IPS-15b (cell line): Measurements from ENCODE around the gene SHMT2.

ENCODE experiments used
- H3K27me3 ChIP-seq: one replicate; pipeline ENCODE4 v1.6.1; 2013; ENCODE audit warnings: low read length; ENCODE audit not compliant: control insufficient read depth, insufficient read depth
- H3K36me3 ChIP-seq: one replicate; pipeline ENCODE4 v1.6.1; 2013; ENCODE audit warnings: low read length; ENCODE audit not compliant: control insufficient read depth, insufficient read depth
- H3K4me1 ChIP-seq: one replicate; pipeline ENCODE4 v1.6.1; 2013; ENCODE audit warnings: mild to moderate bottlenecking, low read length; ENCODE audit not compliant: control insufficient read depth, insufficient read depth
- H3K4me3 ChIP-seq: one replicate; pipeline ENCODE4 v1.5.1; 2013; ENCODE audit warnings: low read depth, low read length
- H3K9ac ChIP-seq: one replicate; pipeline ENCODE4 v1.6.1; 2013; ENCODE audit warnings: low read depth, mild to moderate bottlenecking, low read length
- H3K9me3 ChIP-seq: one replicate; pipeline ENCODE4 v1.6.1; 2013; ENCODE audit warnings: mild to moderate bottlenecking, low read length; ENCODE audit not compliant: control insufficient read depth, insufficient read depth

SHMT2 gene

DNA sequence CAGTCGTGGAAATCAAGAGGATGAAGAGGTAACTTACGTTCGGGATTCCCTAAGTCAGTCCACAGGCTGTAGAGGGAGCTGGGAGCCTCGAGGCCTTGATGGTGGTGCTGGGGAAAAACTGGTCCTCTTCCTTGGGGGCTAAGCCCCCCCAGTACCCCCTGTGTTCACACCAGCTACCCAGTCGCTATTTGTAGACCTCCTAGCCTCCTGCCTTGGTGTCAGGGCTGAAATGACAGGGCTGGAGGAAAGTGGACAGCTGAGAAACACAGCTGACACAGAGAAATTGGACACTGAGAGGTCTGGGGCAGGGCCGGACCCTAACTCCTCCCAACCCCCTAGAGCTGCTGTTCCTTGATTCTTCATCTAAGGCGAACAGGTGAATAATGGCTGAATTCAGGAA, 21.4 kb downstream of the SHMT2 start, which contains the start of gene STAC3:
STAC3 (minus strand) TSS at position 232 of the 400 bp plus-strand sequence. CDS start 1,551 bp downstream, outside the sequence.
- no peak within 1 kb of the TSS for H3K9ac ChIP-seq
- no peaks in the 10 kb centered on the region for H3K27me3 ChIP-seq
- peaks cover 28% of the 10 kb centered on the region for H3K4me1 ChIP-seq
- peaks cover 7% of the 10 kb centered on the region for H3K36me3 ChIP-seq
- no peak within 1 kb of the TSS for H3K4me3 ChIP-seq
- no peaks in the 10 kb centered on the region for H3K9me3 ChIP-seq

- H3K36me3 ChIP-seq: peaks cover 18% of the 10 kb centered on the region
- no peaks in the 10 kb centered on the region for H3K27me3 ChIP-seq
- no peak overlapping the region for H3K9ac ChIP-seq
- H3K4me1 ChIP-seq: peaks cover 9% of the 10 kb centered on the region
- no peak overlapping the region for H3K4me3 ChIP-seq
- H3K9me3 ChIP-seq: no peaks in the 10 kb centered on the region
These were observed 25.2 kb downstream of the SHMT2 start for GRCh38 chr12:57254506-57255280.

- Histone ChIP-seq H3K9me3 (no peaks in the 10 kb centered on the region), H3K36me3 (peaks cover 18% of the 10 kb centered on the region), H3K4me1 (peaks cover 2% of the 10 kb centered on the region), H3K27me3 (no peaks in the 10 kb centered on the region), H3K9ac (no peak overlapping the region), H3K4me3 (no peak overlapping the region)
These were observed 26.4 kb downstream of the SHMT2 start for GRCh38 chr12:57255916-57256315.

GRCh38 chr12:57258977-57259970, 29.8 kb downstream of the SHMT2 start:
- Histone ChIP-seq H3K27me3 (no peaks in the 10 kb centered on the region), H3K4me1 (peaks cover 3% of the 10 kb centered on the region), H3K9ac (no peak overlapping the region), H3K9me3 (no peaks in the 10 kb centered on the region), H3K4me3 (no peak overlapping the region), H3K36me3 (peaks cover 18% of the 10 kb centered on the region)

GRCh38 chr12:57260366-57260765, 30.9 kb downstream of the SHMT2 start:
- no peaks in the 10 kb centered on the region for H3K27me3 ChIP-seq
- peaks cover 3% of the 10 kb centered on the region for H3K4me1 ChIP-seq
- H3K36me3 ChIP-seq: peaks cover 18% of the 10 kb centered on the region
- H3K9ac ChIP-seq: no peak overlapping the region
- no peak overlapping the region for H3K4me3 ChIP-seq
- no peaks in the 10 kb centered on the region for H3K9me3 ChIP-seq

DNA sequence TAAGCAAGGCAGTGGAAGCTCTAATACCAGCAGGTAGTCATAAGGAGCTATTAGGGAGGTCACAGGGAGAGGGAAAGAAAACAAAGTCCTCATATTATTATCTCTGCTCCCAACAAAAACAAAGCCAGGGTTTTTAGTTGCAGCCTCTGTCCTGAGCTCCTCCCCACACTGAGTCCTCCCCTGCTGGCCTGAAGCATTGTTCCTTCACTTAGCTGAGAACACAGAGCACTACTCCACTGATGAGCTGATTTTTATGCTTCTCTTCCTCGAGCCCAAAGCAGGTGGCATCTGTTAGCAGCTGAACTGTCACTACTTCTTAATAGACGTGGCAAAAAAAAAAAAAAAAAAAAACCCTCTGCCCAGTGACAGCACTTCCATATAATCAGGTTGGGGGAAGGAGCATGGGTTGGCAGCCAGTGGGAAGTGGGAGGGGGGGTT, 31.9 kb downstream of the SHMT2 start:
- H3K9ac ChIP-seq: no peak overlapping the region
- H3K4me3 ChIP-seq: no peak overlapping the region
- H3K27me3 ChIP-seq: no peaks in the 10 kb centered on the region
- peaks cover 7% of the 10 kb centered on the region for H3K36me3 ChIP-seq
- peaks cover 3% of the 10 kb centered on the region for H3K4me1 ChIP-seq
- no peaks in the 10 kb centered on the region for H3K9me3 ChIP-seq

- H3K9me3 ChIP-seq: no peaks in the 10 kb centered on the region
- peaks cover 3% of the 10 kb centered on the region for H3K4me1 ChIP-seq
- no peak overlapping the region for H3K9ac ChIP-seq
- H3K27me3 ChIP-seq: no peaks in the 10 kb centered on the region
- no peak overlapping the region for H3K4me3 ChIP-seq
- peaks cover 7% of the 10 kb centered on the region for H3K36me3 ChIP-seq
These were observed 32.8 kb downstream of the SHMT2 start for GRCh38 chr12:57262126-57262822.

DNA sequence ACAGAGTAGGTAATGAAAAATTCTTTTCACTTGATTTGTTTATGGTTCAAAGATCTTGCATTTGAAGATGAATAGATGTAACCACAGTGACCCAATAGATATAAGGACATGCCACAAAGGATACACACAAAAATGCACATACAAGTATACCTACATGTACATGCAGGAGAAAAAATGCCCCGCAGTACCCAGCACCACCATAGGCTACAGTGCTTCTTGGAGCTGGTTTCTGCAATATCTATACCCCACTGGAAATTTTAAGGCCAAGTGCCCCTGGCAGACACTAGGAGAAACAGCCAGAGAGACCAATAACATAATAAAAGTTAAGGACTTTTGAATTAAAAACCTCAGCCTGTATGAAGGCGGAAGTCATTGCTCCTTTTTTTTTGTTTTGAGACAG, 33.6 kb downstream of the SHMT2 start:
- no peak overlapping the region for H3K9ac ChIP-seq
- peaks cover 3% of the 10 kb centered on the region for H3K4me1 ChIP-seq
- H3K36me3 ChIP-seq: peaks cover 9% of the 10 kb centered on the region
- H3K9me3 ChIP-seq: no peaks in the 10 kb centered on the region
- no peaks in the 10 kb centered on the region for H3K27me3 ChIP-seq
- H3K4me3 ChIP-seq: no peak overlapping the region

DNA sequence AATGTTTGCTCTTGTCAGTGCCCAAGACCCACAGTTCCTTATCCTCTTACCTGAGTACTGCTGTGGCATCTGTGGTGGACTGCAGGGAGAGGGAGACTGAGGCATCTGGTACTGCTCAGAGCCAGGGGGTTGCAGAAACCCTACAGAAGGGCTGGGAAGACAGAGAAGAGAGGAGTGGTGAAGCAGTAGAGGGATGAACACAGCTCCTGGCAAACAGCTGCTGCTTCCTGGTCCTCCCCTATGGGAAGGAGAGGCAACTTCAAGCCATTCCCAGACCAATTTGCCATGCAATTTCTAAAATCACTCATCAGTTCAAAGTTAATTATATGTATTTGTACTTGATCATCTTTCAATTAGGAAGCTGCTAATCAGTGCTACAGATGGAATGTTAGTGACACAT, 37.2 kb downstream of the SHMT2 start:
- peaks cover 2% of the 10 kb centered on the region for H3K4me1 ChIP-seq

DNA sequence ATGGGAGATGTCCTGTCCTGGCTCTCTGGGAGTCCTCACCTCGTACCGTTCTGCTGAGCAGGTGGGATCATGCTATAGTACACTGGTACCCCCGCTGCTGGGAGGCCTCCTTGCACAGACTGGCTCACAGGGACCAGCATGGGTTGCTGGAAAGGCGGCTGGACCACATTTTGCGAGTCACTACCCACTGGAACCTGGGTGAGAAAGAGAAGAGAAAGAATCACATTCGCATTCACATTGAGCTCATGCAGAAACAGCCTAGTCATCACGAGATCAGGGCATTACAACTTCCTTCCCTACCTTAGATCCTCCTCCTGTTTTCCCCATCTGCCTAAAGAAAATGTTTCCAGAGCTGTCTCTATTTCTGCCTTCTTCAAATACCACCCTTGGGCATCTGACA, 38.8 kb downstream of the SHMT2 start:
- H3K36me3 ChIP-seq: peaks cover 4% of the 10 kb centered on the region

More for the DNA sequence above, 37.2 kb downstream of the SHMT2 start:
- Histone ChIP-seq H3K9ac (no peak overlapping the region), H3K9me3 (no peaks in the 10 kb centered on the region), H3K36me3 (peaks cover 4% of the 10 kb centered on the region), H3K27me3 (no peaks in the 10 kb centered on the region), H3K4me3 (no peak overlapping the region)

DNA sequence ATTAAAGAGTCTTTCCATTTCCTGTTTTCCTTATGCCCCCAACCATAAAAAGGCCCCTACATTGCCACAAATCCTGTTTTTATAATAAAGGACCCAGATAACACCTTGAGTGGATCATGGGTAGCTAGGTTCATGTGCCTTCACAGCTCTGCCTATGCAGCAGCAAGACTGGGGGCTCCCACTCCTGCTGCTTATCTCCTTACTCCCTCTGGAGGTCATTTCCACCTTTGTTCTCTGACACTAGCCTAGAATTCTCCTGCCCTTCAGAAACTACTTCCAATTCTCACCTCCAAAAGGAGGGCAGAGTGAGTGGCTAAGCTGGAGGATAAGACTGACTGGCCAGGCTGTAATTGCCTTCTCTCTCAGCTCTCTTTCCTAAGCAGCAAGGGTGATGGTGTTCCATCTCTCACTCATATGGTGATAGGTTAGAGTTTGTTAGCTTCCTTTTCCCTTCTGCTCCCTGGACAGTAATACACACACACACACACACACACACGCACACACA, 41.5 kb downstream of the SHMT2 start:
- no peaks in the 10 kb centered on the region for H3K27me3 ChIP-seq
- peaks cover 3% of the 10 kb centered on the region for H3K4me1 ChIP-seq
- no peaks in the 10 kb centered on the region for H3K9me3 ChIP-seq
- no peak overlapping the region for H3K9ac ChIP-seq
- no peak overlapping the region for H3K4me3 ChIP-seq
- H3K36me3 ChIP-seq: peaks cover 4% of the 10 kb centered on the region

More for the DNA sequence above, 38.8 kb downstream of the SHMT2 start:
- no peaks in the 10 kb centered on the region for H3K27me3 ChIP-seq
- no peak overlapping the region for H3K4me3 ChIP-seq
- H3K4me1 ChIP-seq: peaks cover 3% of the 10 kb centered on the region
- H3K9me3 ChIP-seq: no peaks in the 10 kb centered on the region
- no peak overlapping the region for H3K9ac ChIP-seq
